Aorta (tissue), 5 donors: ENCODE results near the gene TRAF1. TPM values are rescaled to one million over a fixed set of nuclear protein-coding genes. Genes with fewer than 3 reads are reported as not detected.

Source experiments
- ATAC-seq: fragments of 200-7000 bp; cut with Tn5 transposase; one replicate; pipeline ENCODE4 v1.9.1; 2022; ENCODE audit warnings: moderate library complexity; ENCODE audit not compliant: low FRiP score
- DNase-seq, 2 donors: peaks; one replicate each; pipeline ENCODE4 v3.0.0-alpha.2; 2020
- H3K27ac ChIP-seq, 2 donors: one replicate each; pipeline ENCODE4 v1.5.1; 2013; ENCODE audit warnings: low read length in 2 of 2, mild to moderate bottlenecking in 2 of 2, moderate library complexity in 2 of 2, control low read depth in 1 of 2, inconsistent platforms in 1 of 2, low read depth in 1 of 2
- H3K27me3 ChIP-seq, 2 donors: one replicate each; pipeline ENCODE4 v1.6.1; 2013; ENCODE audit warnings: control low read depth in 1 of 2, low read length in 1 of 2, mild to moderate bottlenecking in 1 of 2, moderate library complexity in 1 of 2; ENCODE audit not compliant: insufficient read depth in 2 of 2, control insufficient read depth in 1 of 2
- H3K36me3 ChIP-seq, 2 donors: one replicate each; pipeline ENCODE4 v1.6.1; 2013; ENCODE audit warnings: control low read depth in 1 of 2, low read length in 1 of 2, mild to moderate bottlenecking in 1 of 2; ENCODE audit not compliant: insufficient read depth in 2 of 2, control insufficient read depth in 1 of 2
- H3K4me1 ChIP-seq, 2 donors: one replicate each; pipeline ENCODE4 v1.6.1; 2013; ENCODE audit warnings: low read length in 2 of 2, control low read depth in 1 of 2, mild to moderate bottlenecking in 1 of 2, moderate library complexity in 1 of 2; ENCODE audit not compliant: insufficient read depth in 2 of 2, control insufficient read depth in 1 of 2
- H3K4me3 ChIP-seq, 2 donors: one replicate each; pipeline ENCODE4 v1.5.1; 2013; ENCODE audit warnings: low read length in 2 of 2, control low read depth in 1 of 2, mild to moderate bottlenecking in 1 of 2
- H3K9me3 ChIP-seq: one replicate; pipeline ENCODE4 v1.6.1; 2013; ENCODE audit warnings: mild to moderate bottlenecking, low read length; ENCODE audit not compliant: control insufficient read depth
- WGBS, 2 donors: extraction: QIAGEN DNeasy Blood & Tissue Kit; methylation state at CpG; one replicate each; pipeline ENCODE4 v1.1.7; 2013; 5-methylcytosine and 5-hydroxymethylcytosine counted together
- intact Hi-C, 2 donors: fragments of 100-400 bp; cut with DNase I; formaldehyde crosslinking; loops; one replicate each; pipeline versions ENCODE4 v1.14.2 to v1.15.0; 2022
- polyA plus RNA-seq, 2 donors: library from polyadenylated mRNA; stranded (reverse); fragments of 200-250 nt; gene quantifications; one replicate each; pipeline ENCODE4 v1.2.3, GENCODE V29; 2013
- total RNA-seq, 2 donors: library from RNA; stranded (reverse); fragmentation: NEBNext Ultra II Directional; extraction: Animal tissue kit (Norgen Biotek cat#: 25700); gene quantifications; one replicate each; pipeline ENCODE4 v1.2.1, GENCODE V29; 2021
- donor health status: healthy with polysubstance abuse.
- donor health status: Bipolar disorder and iron deficiency.
- donor health status: DM: no; HTN: no; CAD: no.
- donor health status: DM: no; HTN: no; CAD: no.
- donor health status: DM: yes; HTN: yes; CAD: no.

The TRAF1 gene
- total and polyA plus RNA-seq, 4 donors = 10.5 to 43.3 (median 22.8) TPM

- peak overlapping the region in 1 of 2 donors; percentile 20 for H3K27ac ChIP-seq
- H3K27me3 ChIP-seq = no peaks in the 10 kb centered on the region
- DNase-seq (no peak), ATAC-seq (no peak)
- H3K9me3 ChIP-seq = no peaks in the 10 kb centered on the region
- 94 to 96% methylated on average over 10 of the region's 10 CpGs for WGBS, 2 donors
- intact Hi-C loops = no loop called here
- no peak overlapping the region for H3K4me3 ChIP-seq
- no peaks in the 10 kb centered on the region for H3K36me3 ChIP-seq
- peaks cover 0 to 2% of the 10 kb centered on the region in 2 donors for H3K4me1 ChIP-seq
Observed at GRCh38 chr9:120891245-120891883, 35.2 kb downstream of the TRAF1 start.

- intact Hi-C loops = no loop called here
- ATAC-seq = peak; percentile 57
- DNase-seq = no peak
- Histone ChIP-seq H3K36me3 (no peaks in the 10 kb centered on the region), H3K27ac (peak overlapping the region in 1 of 2 donors; percentile 17), H3K27me3 (no peaks in the 10 kb centered on the region), H3K4me3 (no peak overlapping the region), H3K4me1 (peaks cover 0 to 2% of the 10 kb centered on the region in 2 donors), H3K9me3 (no peaks in the 10 kb centered on the region)
- WGBS, 2 donors = 86 to 89% methylated on average over 14 of the region's 14 CpGs
Observed at GRCh38 chr9:120890320-120891244, 36.0 kb downstream of the TRAF1 start.

GRCh38 chr9:120889606-120890271 lies 36.9 kb downstream of the TRAF1 start:
- Histone ChIP-seq H3K4me1 (peaks cover 0 to 2% of the 10 kb centered on the region in 2 donors), H3K27ac (no peak overlapping the region), H3K9me3 (no peaks in the 10 kb centered on the region), H3K36me3 (no peaks in the 10 kb centered on the region), H3K4me3 (no peak overlapping the region), H3K27me3 (no peaks in the 10 kb centered on the region)
- no peak for DNase-seq
- intact Hi-C loops = no loop called here
- peak; percentile 54 for ATAC-seq
- WGBS, 2 donors = 99 to 100% methylated on average over 1 of the region's 1 CpG

- Histone ChIP-seq H3K4me1 (peaks cover 0 to 2% of the 10 kb centered on the region in 2 donors), H3K9me3 (no peaks in the 10 kb centered on the region), H3K36me3 (no peaks in the 10 kb centered on the region), H3K4me3 (no peak overlapping the region), H3K27ac (no peak overlapping the region), H3K27me3 (no peaks in the 10 kb centered on the region)
- ATAC-seq (no peak), DNase-seq (no peak)
- intact Hi-C loops = no loop called here
Observed at GRCh38 chr9:120888626-120889025, 38.0 kb downstream of the TRAF1 start.

GRCh38 chr9:120886490-120886967 lies 40.1 kb downstream of the TRAF1 start:
- peak; percentile 58 for ATAC-seq
- H3K36me3 ChIP-seq = no peaks in the 10 kb centered on the region
- H3K4me3 ChIP-seq = no peak overlapping the region
- no peaks in the 10 kb centered on the region for H3K9me3 ChIP-seq
- DNase-seq = peak in 1 of 2 donors; percentile 69
- H3K27ac ChIP-seq = no peak overlapping the region
- no peaks in the 10 kb centered on the region for H3K4me1 ChIP-seq
- WGBS, 2 donors = 67 to 68% methylated on average over 8 of the region's 8 CpGs
- no peaks in the 10 kb centered on the region for H3K27me3 ChIP-seq
- intact Hi-C loops = no loop called here

GRCh38 chr9:120885958-120886357 lies 40.6 kb downstream of the TRAF1 start:
- Histone ChIP-seq H3K36me3 (no peaks in the 10 kb centered on the region), H3K27me3 (no peaks in the 10 kb centered on the region), H3K4me1 (no peaks in the 10 kb centered on the region), H3K27ac (no peak overlapping the region), H3K9me3 (no peaks in the 10 kb centered on the region), H3K4me3 (no peak overlapping the region)
- intact Hi-C loops = no loop called here
- WGBS, 2 donors = 72 to 77% methylated on average over 5 of the region's 5 CpGs
- ATAC-seq (no peak), DNase-seq (no peak)

- Histone ChIP-seq H3K9me3 (no peaks in the 10 kb centered on the region), H3K27ac (no peak overlapping the region), H3K4me3 (no peak overlapping the region), H3K4me1 (no peaks in the 10 kb centered on the region), H3K36me3 (no peaks in the 10 kb centered on the region), H3K27me3 (no peaks in the 10 kb centered on the region)
- WGBS, 2 donors = 28 to 46% methylated on average over 3 of the region's 3 CpGs
- DNase-seq (no peak), ATAC-seq (no peak)
- intact Hi-C loops = no loop called here
Observed at GRCh38 chr9:120885457-120885856, 41.1 kb downstream of the TRAF1 start.

GRCh38 chr9:120883608-120883996 lies 43.0 kb downstream of the TRAF1 start:
- intact Hi-C loops = no loop called here
- H3K4me3 ChIP-seq = no peak overlapping the region

More at GRCh38 chr9:120883608-120883996, 43.0 kb downstream of the TRAF1 start:
- Histone ChIP-seq H3K9me3 (no peaks in the 10 kb centered on the region), H3K36me3 (no peaks in the 10 kb centered on the region), H3K27me3 (no peaks in the 10 kb centered on the region), H3K27ac (no peak overlapping the region), H3K4me1 (no peaks in the 10 kb centered on the region)
- 86 to 91% methylated on average over 3 of the region's 3 CpGs for WGBS, 2 donors
- DNase-seq (no peak), ATAC-seq (no peak)
